GM12878 (cell line): ENCODE results near the gene TMEM131L. TPM values are rescaled to one million over a fixed set of nuclear protein-coding genes. Genes with fewer than 3 reads are reported as not detected.
A peak's percentile ranks its signal among the peaks of the same experiment; 100 is the strongest.

ENCODE experiments used
- ATAC-seq: fragments of 200-7000 bp; cut with Tn5 transposase; 3 replicates; pipeline ENCODE4 v1.9.1; 2020; ENCODE audit warnings: mild to moderate bottlenecking, moderate library complexity
- BruUV-seq: library from RNA; stranded (reverse); fragments of 400-500 nt; replicated peaks from 2 replicates; lab custom pipeline; 2021; lab: Mats Ljungman, UMichigan
- CTCF ChIA-PET: fragments of 300-600 bp; sonication (Branson Sonifier 250); formaldehyde crosslinking; extraction: SDS; loops from one replicate; lab custom pipeline; 2021; ENCODE audit warnings: inconsistent platforms; lab: Yijun Ruan, JAX
- POLR2A ChIA-PET: fragments of 350-600 bp; formaldehyde crosslinking; extraction: SDS; loops from one replicate; lab custom pipeline; 2021; ENCODE audit warnings: inconsistent platforms; lab: Charles Lee
- RAD21 ChIA-PET: fragments of 300-600 bp; sonication (Branson Sonifier 250); formaldehyde crosslinking; loops from one replicate; lab custom pipeline; 2023; ENCODE audit warnings: antibody characterized with exemption; ENCODE audit not compliant: unreplicated experiment; lab: Charles Lee
- SMC1A ChIA-PET: fragments of 300-600 bp; sonication (Branson Sonifier 250); formaldehyde crosslinking; loops from one replicate; lab custom pipeline; 2023; ENCODE audit not compliant: unreplicated experiment, uncharacterized antibody; lab: Charles Lee
- DNase-seq: peaks from one replicate; pipeline ENCODE4 v3.0.0-alpha.2; 2011; ENCODE audit warnings: low read depth, low spot score
- FAIRE-seq: peaks from 3 replicates; lab custom pipeline; 2011; peaks lifted over from hg19 to GRCh38; lab: Jason Lieb, UNC
- H2AFZ ChIP-seq: 2 replicates; pipeline ENCODE4 v1.6.0; 2011; ENCODE audit warnings: low read depth, low read length, control low read depth; ENCODE audit not compliant: control insufficient read depth
- H3K27ac ChIP-seq: 2 replicates; pipeline ENCODE4 v1.5.1; 2011; ENCODE audit warnings: control low read depth; ENCODE audit not compliant: control insufficient read depth, insufficient read depth
- H3K27me3 ChIP-seq, 2 experiments: replicated peaks in 1 of 2; 2 replicates each; pipeline versions ENCODE4 v1.6.0 to v1.6.1; 2011; ENCODE audit warnings: low read length in 1 of 2; ENCODE audit not compliant: control insufficient read depth in 2 of 2, insufficient read depth in 2 of 2
- H3K36me3 ChIP-seq, 2 experiments: 2 replicates each; pipeline ENCODE4 v1.5.1; 2011; ENCODE audit warnings: low read length in 1 of 2; ENCODE audit not compliant: control insufficient read depth in 2 of 2, insufficient read depth in 2 of 2
- H3K4me1 ChIP-seq: 2 replicates; pipeline ENCODE4 v1.6.1; 2011; ENCODE audit warnings: mild to moderate bottlenecking, low read length, moderate library complexity, mixed read lengths; ENCODE audit not compliant: control insufficient read depth, insufficient read depth
- H3K4me2 ChIP-seq: 2 replicates; pipeline ENCODE4 v1.6.0; 2011; ENCODE audit warnings: control low read depth; ENCODE audit not compliant: control insufficient read depth, insufficient read depth
- H3K4me3 ChIP-seq: fragments of 200-600 bp; sonication (generic); 2 replicates; pipeline ENCODE4 v1.5.1; 2016
- H3K79me2 ChIP-seq: 2 replicates; pipeline ENCODE4 v1.6.0; 2011; ENCODE audit warnings: low read length; ENCODE audit not compliant: control insufficient read depth, insufficient read depth
- H3K9ac ChIP-seq: 2 replicates; pipeline ENCODE4 v1.8.0; 2011; ENCODE audit warnings: low read length, control low read depth, mixed read lengths; ENCODE audit not compliant: control insufficient read depth, insufficient read depth
- H3K9me3 ChIP-seq: replicated peaks from 3 replicates; pipeline ENCODE4 v1.5.1; 2011; ENCODE audit warnings: mild to moderate bottlenecking, low read length; ENCODE audit not compliant: control insufficient read depth, insufficient read depth
- H4K20me1 ChIP-seq: 2 replicates; pipeline ENCODE4 v1.6.0; 2011; ENCODE audit not compliant: control insufficient read depth, insufficient read depth
- CBX5 ChIP-seq: sonication (generic); IDR thresholded peaks from 2 replicates; pipeline ENCODE4 v1.6.1; 2016; ENCODE audit warnings: low read depth, moderate library complexity, mild to moderate bottlenecking, inconsistent platforms
- CREB1 ChIP-seq: IDR thresholded peaks from 2 replicates; pipeline ENCODE4 v1.6.1; 2012; ENCODE audit warnings: low read depth, mild to moderate bottlenecking, inconsistent platforms
- CREM ChIP-seq: IDR thresholded peaks from 2 replicates; pipeline ENCODE4 v1.6.1; 2014; ENCODE audit warnings: antibody characterized with exemption, low read depth
- DPF2 ChIP-seq: fragments of 450-650 bp; IDR thresholded peaks from 2 replicates; pipeline ENCODE4 v1.6.1; 2017; ENCODE audit warnings: mild to moderate bottlenecking
- IKZF1 ChIP-seq: fragments of 450-650 bp; conservative IDR thresholded peaks from 2 replicates; pipeline ENCODE4 v1.6.1; 2017; ENCODE audit warnings: antibody characterized with exemption, mild to moderate bottlenecking
- MEF2A ChIP-seq: IDR thresholded peaks from 2 replicates; pipeline ENCODE4 v1.6.1; 2011; ENCODE audit warnings: low read depth, mild to moderate bottlenecking, low read length, moderate library complexity; ENCODE audit not compliant: insufficient read depth
- NR2C1 ChIP-seq: fragments of 450-650 bp; IDR thresholded peaks from 2 replicates; pipeline ENCODE4 v1.6.1; 2017; ENCODE audit warnings: antibody characterized with exemption, mild to moderate bottlenecking, moderate library complexity
- PAX8 ChIP-seq: fragments of 450-650 bp; IDR thresholded peaks from 2 replicates; pipeline ENCODE4 v1.6.1; 2017; ENCODE audit warnings: mild to moderate bottlenecking, moderate library complexity
- POLR2AphosphoS2 ChIP-seq: IDR thresholded peaks from 2 replicates; pipeline ENCODE4 v1.6.1; 2011; ENCODE audit warnings: low read depth, mild to moderate bottlenecking, low read length, improper control_type of control experiment, moderate library complexity
- RELA ChIP-seq: fragments of 450-650 bp; IDR thresholded peaks from 2 replicates; pipeline ENCODE4 v1.8.0; 2014; ENCODE audit warnings: borderline replicate concordance; ENCODE audit not compliant: partially characterized antibody
- SMARCA5 ChIP-seq: fragments of 450-650 bp; IDR thresholded peaks from 2 replicates; pipeline ENCODE4 v1.6.1; 2017; ENCODE audit warnings: mild to moderate bottlenecking
- SP1 ChIP-seq: IDR thresholded peaks from one replicate; pipeline ENCODE4 v1.6.1; 2011; ENCODE audit warnings: low read depth, low read length
- SRF ChIP-seq, 2 experiments: IDR thresholded peaks; 2 replicates each; pipeline ENCODE4 v1.6.1; 2011; ENCODE audit warnings: low read depth in 2 of 2, low read length in 2 of 2, mild to moderate bottlenecking in 1 of 2, moderate library complexity in 1 of 2
- ZNF217 ChIP-seq: fragments of 450-650 bp; IDR thresholded peaks from 2 replicates; pipeline ENCODE4 v1.6.1; 2017; ENCODE audit warnings: antibody characterized with exemption, mild to moderate bottlenecking
- ZNF24 ChIP-seq: fragments of 450-650 bp; IDR thresholded peaks from 2 replicates; pipeline ENCODE4 v1.6.1; 2017; ENCODE audit warnings: antibody characterized with exemption, mild to moderate bottlenecking
- ZNF274 ChIP-seq: IDR thresholded peaks from one replicate; pipeline ENCODE4 v1.8.0; 2011; ENCODE audit not compliant: insufficient read length, insufficient read depth
- WGBS: methylation state at CpG from one replicate; pipeline ENCODE4 v1.1.6; 2016; ENCODE audit warnings: low lambda C conversion rate; ENCODE audit not compliant: insufficient replicate concordance, insufficient coverage; ENCODE audit errors: missing lambda C conversion rate; 5-methylcytosine and 5-hydroxymethylcytosine counted together
- in situ Hi-C: fragments of 300-500 bp; cut with MboI; formaldehyde crosslinking; loops from 9 replicates; pipeline ENCODE4 v1.14.3; 2018; ENCODE audit warnings: mixed read lengths
- intact Hi-C: fragments of 100-400 bp; cut with micrococcal nuclease; formaldehyde crosslinking; loops from one replicate; pipeline ENCODE4 v1.14.2; 2022; ENCODE audit not compliant: unreplicated experiment
- polyA plus RNA-seq, 11 experiments: library from polyadenylated mRNA; depleted of rRNA in 4 of 11; unstranded in 6 of 11; stranded (reverse) in 5 of 11; fragments of >200 nt; fragmentation: Nextera tagmentation in 4 of 11; fragmentation: Illumina TruSeq in 1 of 11; extraction: Ambion mirVana in 4 of 11; extraction: Trizol in 1 of 11; gene quantifications; 1 replicate in 1 of 11; 2 replicates in 10 of 11; pipeline versions ENCODE4 v1.2.1 to v1.2.3, GENCODE V29; 2011 to 2016; ENCODE audit warnings: inconsistent platforms in 2 of 11, missing spikeins in 2 of 11, low read depth in 1 of 11
- total RNA-seq, 4 experiments: library from RNA; depleted of rRNA in 3 of 4; stranded (reverse); fragments of >200 nt in 3 of 4; fragmentation: Illumina TruSeq in 1 of 4; extraction: Trizol in 1 of 4; gene quantifications; 2 replicates each; pipeline versions ENCODE4 v1.2.1 to v1.2.3, GENCODE V29; 2013 to 2021
- TF ChIP-seq, protein P1 (sequence below): IDR thresholded peaks from 2 replicates; pipeline ENCODE4 v1.6.1; 2012; ENCODE audit warnings: low read depth, low read length, improper control_type of control experiment

The TMEM131L gene
- total and polyA plus RNA-seq, 10 of the 15 experiments (the other 5 are each of a cell fraction or from before 2014, with no cell fraction given): 8.5 to 101 (median 74.4) TPM

DNA sequence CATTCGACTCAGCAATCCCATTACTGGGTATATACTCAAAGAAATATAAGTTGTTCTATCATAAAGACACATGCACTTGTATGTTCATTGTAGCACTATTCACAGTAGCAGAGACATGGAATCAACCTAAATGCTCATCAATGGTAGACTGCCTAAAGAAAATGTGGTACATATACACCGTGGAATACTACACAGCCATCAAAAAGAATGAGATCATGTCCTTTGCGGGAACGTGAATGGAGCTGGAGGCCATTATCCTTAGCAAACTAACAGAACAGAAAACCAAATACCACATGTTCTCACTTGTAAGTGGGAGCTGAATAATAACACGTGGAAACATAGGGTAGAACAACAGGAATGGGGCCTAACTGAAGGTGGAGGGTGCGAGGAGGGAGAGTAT is 44.9 kb downstream of the TMEM131L start:
- peaks cover 7% of the 10 kb centered on the region; the same call in 1 of the 2 replicates for H4K20me1 ChIP-seq
- 96% methylated on average over 6 of the region's 6 CpGs for WGBS
- FAIRE-seq (no peak), ATAC-seq (no peak), DNase-seq (no peak)
- no peaks in the 10 kb centered on the region for H3K27me3 ChIP-seq
- peaks cover 98% of the 10 kb centered on the region for H3K79me2 ChIP-seq
- ChIA-PET RAD21 (interaction anchor here (0.9 kb wide), 1 partner anchor 13 kb away, joined by 3 read pairs; no protein-coding TSS in a partner anchor), POLR2A (interaction anchor here (0.6 to 0.9 kb wide), 4 partner anchors 13 to 103 kb away, joined by 3 to 4 read pairs (median 3); no protein-coding TSS in a partner anchor), SMC1A (interaction anchor here (1.0 to 3.3 kb wide), 5 partner anchors 10 to 78 kb away, joined by 3 to 15 read pairs (median 6); no protein-coding TSS in a partner anchor), CTCF (no interaction called here)
- H3K9ac ChIP-seq: no peak overlapping the region
- TSS peak; percentile 8 for BruUV-seq
- in situ Hi-C loops: no loop called here
- no peak overlapping the region for H3K4me3 ChIP-seq
- H3K4me2 ChIP-seq: no peak overlapping the region
- H3K9me3 ChIP-seq: no peaks in the 10 kb centered on the region; the same call in 1 of the 3 replicates
- H3K36me3 ChIP-seq: peaks cover 5 to 49% of the 10 kb centered on the region in 2 experiments
- no peak overlapping the region for H3K27ac ChIP-seq
- H3K4me1 ChIP-seq: peaks cover 22% of the 10 kb centered on the region; the same call in 1 of the 2 replicates
- intact Hi-C loops: no loop called here
- no peak overlapping the region for H2AFZ ChIP-seq
- no peak for TF ChIP-seq RELA
- TF ChIP-seq PAX8: no peak
- TF ChIP-seq ZNF217: 0 out of 2 replicates have a peak, but pooled peaks have one; percentile 58

DNA sequence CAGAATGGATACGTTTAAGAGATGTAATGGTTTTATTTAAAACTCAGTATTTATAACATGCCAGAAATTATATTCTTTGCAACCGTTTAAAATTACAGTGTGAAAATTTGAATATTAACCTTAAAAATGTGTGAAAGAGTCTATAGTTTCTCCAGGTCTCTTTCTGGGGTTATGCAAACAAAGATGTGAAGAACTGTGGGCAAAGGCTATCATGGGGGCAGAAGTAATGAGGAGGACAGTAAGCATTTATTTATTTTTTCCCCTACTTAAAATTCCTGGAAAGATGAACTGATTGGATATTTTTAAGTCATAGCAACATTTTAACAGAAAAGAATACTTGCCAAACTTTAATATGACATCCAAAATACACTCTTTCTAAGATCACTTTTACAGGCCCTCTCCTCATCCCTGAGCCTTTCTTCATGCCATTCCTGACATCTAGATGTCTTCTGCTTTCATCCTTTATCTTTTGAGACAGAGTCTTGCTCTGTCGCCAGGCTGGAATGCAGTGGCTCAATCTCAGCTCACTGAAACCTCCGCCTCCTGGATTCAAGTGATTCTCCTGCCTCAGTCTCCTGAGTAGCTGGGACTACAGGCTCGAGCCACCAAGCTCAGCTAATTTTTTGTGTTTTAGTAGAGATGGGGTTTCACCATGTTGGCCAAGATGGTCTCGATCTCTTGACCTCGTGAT is 46.1 kb downstream of the TMEM131L start:
- BruUV-seq: no TSS peak
- Histone ChIP-seq H3K79me2 (peaks cover 99% of the 10 kb centered on the region), H3K9ac (no peak overlapping the region), H2AFZ (no peak overlapping the region), H3K4me1 (peaks cover 25% of the 10 kb centered on the region), H3K4me3 (no peak overlapping the region), H3K27ac (no peak overlapping the region), H3K36me3 (peaks cover 2 to 48% of the 10 kb centered on the region in 2 experiments), H3K27me3 (no peaks in the 10 kb centered on the region), H3K9me3 (no peaks in the 10 kb centered on the region; the same call in 1 of the 3 replicates), H3K4me2 (no peak overlapping the region), H4K20me1 (peaks cover 2% of the 10 kb centered on the region; the same call in 1 of the 2 replicates)
- DNase-seq (no peak), FAIRE-seq (no peak), ATAC-seq (no peak)
- ChIA-PET POLR2A (interaction anchor here (1.0 to 2.6 kb wide), 4 partner anchors 10 to 23 kb away, joined by 3 to 12 read pairs (median 6); no protein-coding TSS in a partner anchor), CTCF (interaction anchor here (1.2 kb wide), 1 partner anchor 80 kb away, joined by 7 read pairs; no protein-coding TSS in a partner anchor), SMC1A (interaction anchor here (1.0 to 12.9 kb wide), 8 partner anchors 11 to 131 kb away, joined by 3 to 177 read pairs (median 6); no protein-coding TSS in a partner anchor), RAD21 (interaction anchor here (1.7 kb wide), 1 partner anchor 130 kb away, joined by 4 read pairs; no protein-coding TSS in a partner anchor)
- intact Hi-C loops: no loop called here
- 61% methylated on average over 7 of the region's 7 CpGs for WGBS
- in situ Hi-C loops: no loop called here
- TF ChIP-seq NR2C1 (no peak), POLR2AphosphoS2 (no peak), RELA (no peak), ZNF24 (no peak), SP1 (no peak), IKZF1 (no peak), MEF2A (no peak), DPF2 (no peak), ZNF274 (no peak), CREM (no peak), CREB1 (no peak), SMARCA5 (no peak), SRF (IDR thresholded peaks at IDR 0.05; ENCODE audit: low read depth in 2 of 2, low read length in 2 of 2) (no peak), CBX5 (no peak)
- TF ChIP-seq, protein P1, sequence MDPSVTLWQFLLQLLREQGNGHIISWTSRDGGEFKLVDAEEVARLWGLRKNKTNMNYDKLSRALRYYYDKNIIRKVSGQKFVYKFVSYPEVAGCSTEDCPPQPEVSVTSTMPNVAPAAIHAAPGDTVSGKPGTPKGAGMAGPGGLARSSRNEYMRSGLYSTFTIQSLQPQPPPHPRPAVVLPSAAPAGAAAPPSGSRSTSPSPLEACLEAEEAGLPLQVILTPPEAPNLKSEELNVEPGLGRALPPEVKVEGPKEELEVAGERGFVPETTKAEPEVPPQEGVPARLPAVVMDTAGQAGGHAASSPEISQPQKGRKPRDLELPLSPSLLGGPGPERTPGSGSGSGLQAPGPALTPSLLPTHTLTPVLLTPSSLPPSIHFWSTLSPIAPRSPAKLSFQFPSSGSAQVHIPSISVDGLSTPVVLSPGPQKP: no peak
